Neuronal stem cell (in vitro differentiated cells): Measurements from ENCODE around the gene ZNF844.

Experiments used
- DNase-seq: peaks from one replicate; pipeline ENCODE4 v3.0.0-alpha.2; 2013; ENCODE audit warnings: low spot score
- H2AFZ ChIP-seq: one replicate; pipeline ENCODE4 v1.6.1; 2013; ENCODE audit warnings: mild to moderate bottlenecking, low read length, inconsistent platforms
- H2AK5ac ChIP-seq: 2 replicates; pipeline ENCODE4 v1.6.1; 2013; ENCODE audit warnings: low read depth, mild to moderate bottlenecking, inconsistent platforms, low read length, moderate library complexity, mixed read lengths
- H2BK120ac ChIP-seq: 2 replicates; pipeline ENCODE4 v1.6.1; 2013; ENCODE audit warnings: low read depth, mild to moderate bottlenecking, inconsistent platforms, low read length, moderate library complexity, mixed read lengths
- H2BK12ac ChIP-seq: one replicate; pipeline ENCODE4 v1.6.1; 2013; ENCODE audit warnings: low read length, inconsistent platforms
- H2BK15ac ChIP-seq: 2 replicates; pipeline ENCODE4 v1.6.1; 2013; ENCODE audit warnings: mild to moderate bottlenecking, low read length, inconsistent platforms, mixed read lengths
- H2BK5ac ChIP-seq: one replicate; pipeline ENCODE4 v1.6.1; 2013; ENCODE audit warnings: inconsistent platforms, mild to moderate bottlenecking, low read length, moderate library complexity
- H3K14ac ChIP-seq: one replicate; pipeline ENCODE4 v1.6.1; 2013; ENCODE audit warnings: low read length, inconsistent platforms
- H3K18ac ChIP-seq: 2 replicates; pipeline ENCODE4 v1.6.1; 2013; ENCODE audit warnings: low read length, inconsistent platforms
- H3K23ac ChIP-seq: 2 replicates; pipeline ENCODE4 v1.6.1; 2013; ENCODE audit warnings: low read depth, mild to moderate bottlenecking, mixed read lengths, low read length, inconsistent platforms; ENCODE audit not compliant: poor library complexity
- H3K27ac ChIP-seq: replicated peaks from 3 replicates; pipeline ENCODE4 v1.5.1; 2013; ENCODE audit warnings: low read length, inconsistent platforms
- H3K27me3 ChIP-seq, 3 experiments: 2 replicates each; pipeline ENCODE4 v1.6.1; 2013; ENCODE audit warnings: low read length in 3 of 3, mild to moderate bottlenecking in 2 of 3, inconsistent platforms in 1 of 3, low read depth in 1 of 3, mixed read lengths in 1 of 3, moderate library complexity in 1 of 3; ENCODE audit not compliant: control insufficient read depth in 3 of 3, insufficient read depth in 3 of 3
- H3K36me3 ChIP-seq, 2 donors: replicated peaks in 1 of 2; 2 replicates each; pipeline ENCODE4 v1.6.1; 2013; ENCODE audit warnings: low read length in 2 of 2; ENCODE audit not compliant: control insufficient read depth in 2 of 2, insufficient read depth in 2 of 2
- H3K4ac ChIP-seq: 2 replicates; pipeline ENCODE4 v1.6.1; 2013; ENCODE audit warnings: inconsistent platforms, mild to moderate bottlenecking, low read length, moderate library complexity
- H3K4me1 ChIP-seq, 2 donors: 1 replicate in 1 of 2; 2 replicates in 1 of 2; pipeline ENCODE4 v1.6.1; 2013; ENCODE audit warnings: low read length in 2 of 2, low read depth in 1 of 2; ENCODE audit not compliant: control insufficient read depth in 2 of 2, insufficient read depth in 1 of 2
- H3K4me2 ChIP-seq: one replicate; pipeline ENCODE4 v1.6.1; 2013; ENCODE audit warnings: mild to moderate bottlenecking, low read length, inconsistent platforms; ENCODE audit not compliant: insufficient read depth, poor library complexity, severe bottlenecking
- H3K4me3 ChIP-seq, 2 donors: 2 replicates each; pipeline ENCODE4 v1.5.1; 2013; ENCODE audit warnings: low read length in 2 of 2, mild to moderate bottlenecking in 2 of 2, inconsistent platforms in 1 of 2, moderate library complexity in 1 of 2
- H3K79me1 ChIP-seq: one replicate; pipeline ENCODE4 v1.6.1; 2013; ENCODE audit warnings: low read depth, mild to moderate bottlenecking, inconsistent platforms, low read length, moderate library complexity
- H3K9ac ChIP-seq: one replicate; pipeline ENCODE4 v1.6.1; 2013; ENCODE audit warnings: mild to moderate bottlenecking, low read depth, low read length, inconsistent platforms; ENCODE audit not compliant: poor library complexity
- H3K9me3 ChIP-seq, 2 donors: replicated peaks in 1 of 2; 2 replicates each; pipeline versions ENCODE3 to v1.6.1; 2013; ENCODE audit warnings: low read length in 2 of 2, mild to moderate bottlenecking in 2 of 2, inconsistent platforms in 1 of 2, low read depth in 1 of 2, mixed read lengths in 1 of 2, moderate library complexity in 1 of 2; ENCODE audit not compliant: control insufficient read depth in 2 of 2, insufficient read depth in 1 of 2
- H4K8ac ChIP-seq: one replicate; pipeline ENCODE4 v1.6.1; 2013; ENCODE audit warnings: low read depth, mild to moderate bottlenecking, inconsistent platforms, low read length, moderate library complexity
- H4K91ac ChIP-seq: one replicate; pipeline ENCODE4 v1.6.1; 2013; ENCODE audit warnings: low read length, low read depth, mild to moderate bottlenecking, inconsistent platforms; ENCODE audit not compliant: poor library complexity
- WGBS, 2 donors: extraction: QIAGEN DNeasy Blood & Tissue Kit; methylation state at CpG; one replicate each; pipeline ENCODE4 v1.1.7; 2013; ENCODE audit warnings: missing lambda C conversion rate in 2 of 2, mixed read lengths in 1 of 2; ENCODE audit not compliant: insufficient read length in 2 of 2, insufficient replicate concordance in 1 of 2; ENCODE audit errors: extremely low coverage in 2 of 2; 5-methylcytosine and 5-hydroxymethylcytosine counted together

Gene ZNF844

DNA sequence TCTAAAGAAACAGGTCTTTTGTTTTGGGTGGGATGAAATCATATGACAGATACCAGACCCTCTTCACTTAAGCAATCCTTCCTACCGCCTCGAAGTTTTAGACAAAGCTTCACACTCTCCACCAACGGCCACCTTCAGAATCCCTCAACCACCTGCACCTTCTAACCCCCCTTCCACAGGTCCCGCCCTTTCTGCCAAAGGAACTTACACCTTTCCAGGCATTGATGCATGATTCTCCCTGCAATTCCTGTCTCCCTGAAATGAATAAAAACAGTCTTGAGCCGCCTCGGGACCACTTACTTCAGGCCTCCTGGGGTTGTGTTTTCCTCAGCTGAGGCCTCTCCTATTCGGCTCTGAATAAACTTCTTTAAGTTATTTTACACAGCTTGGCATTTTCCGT lies 29.9 kb upstream of the ZNF844 start:
- Histone ChIP-seq H3K4me1 (peaks cover 3 to 5% of the 10 kb centered on the region in 2 donors), H4K91ac (no peak overlapping the region), H3K9ac (no peak overlapping the region), H4K8ac (no peak overlapping the region), H2BK5ac (no peak overlapping the region), H3K4me2 (no peak overlapping the region), H3K36me3 (peaks cover 0 to 43% of the 10 kb centered on the region in 2 donors), H2AFZ (no peak overlapping the region), H3K9me3 (peaks cover 0 to 54% of the 10 kb centered on the region in 2 donors), H3K23ac (no peak overlapping the region), H3K4ac (no peak overlapping the region), H3K4me3 (peak overlapping the region in 1 of 2 donors; percentile 70), H2BK120ac (no peak overlapping the region), H3K18ac (no peak overlapping the region), H2BK15ac (no peak overlapping the region), H3K27me3 (no peaks in the 10 kb centered on the region), H2AK5ac (no peak overlapping the region), H2BK12ac (no peak overlapping the region), H3K79me1 (no peaks in the 10 kb centered on the region), H3K27ac (no peak overlapping the region), H3K14ac (no peak overlapping the region)
- DNase-seq, result no peak
- no CpG with 5 or more reads among the region's 8 CpGs for WGBS, 2 donors

GRCh38 chr19:12035220-12036172 lies 29.0 kb upstream of the ZNF844 start, which contains the start of gene ZNF433:
Gene ZNF433, minus strand, starts transcription at chr19:12035679. Its CDS starts 140 bp downstream, at chr19:12035539.
- Histone ChIP-seq H3K9me3 (peaks cover 0 to 47% of the 10 kb centered on the region in 2 donors), H2AK5ac (no peak within 1 kb of the TSS), H3K9ac (peak within 1 kb of the TSS; percentile 91), H3K27ac (peak within 1 kb of the TSS; percentile 52), H4K91ac (no peak within 1 kb of the TSS), H3K4me2 (peak within 1 kb of the TSS; percentile 93), H2BK5ac (peak within 1 kb of the TSS; percentile 78), H3K18ac (peak within 1 kb of the TSS; percentile 97), H3K27me3 (no peaks in the 10 kb centered on the region), H3K23ac (peak within 1 kb of the TSS; percentile 94), H4K8ac (no peak within 1 kb of the TSS), H3K36me3 (peaks cover 0 to 34% of the 10 kb centered on the region in 2 donors), H3K4me3 (peak within 1 kb of the TSS; percentile 70 to 90), H3K4ac (no peak within 1 kb of the TSS), H3K14ac (peak within 1 kb of the TSS; percentile 64), H3K4me1 (peaks cover 3 to 5% of the 10 kb centered on the region in 2 donors), H2BK120ac (no peak within 1 kb of the TSS), H2BK15ac (peak within 1 kb of the TSS; percentile 59), H2AFZ (peak within 1 kb of the TSS; percentile 88), H3K79me1 (no peaks in the 10 kb centered on the region), H2BK12ac (no peak within 1 kb of the TSS)
- peak; percentile 86 for DNase-seq
- WGBS, 2 donors, result no CpG with 5 or more reads among the region's 68 CpGs

DNA sequence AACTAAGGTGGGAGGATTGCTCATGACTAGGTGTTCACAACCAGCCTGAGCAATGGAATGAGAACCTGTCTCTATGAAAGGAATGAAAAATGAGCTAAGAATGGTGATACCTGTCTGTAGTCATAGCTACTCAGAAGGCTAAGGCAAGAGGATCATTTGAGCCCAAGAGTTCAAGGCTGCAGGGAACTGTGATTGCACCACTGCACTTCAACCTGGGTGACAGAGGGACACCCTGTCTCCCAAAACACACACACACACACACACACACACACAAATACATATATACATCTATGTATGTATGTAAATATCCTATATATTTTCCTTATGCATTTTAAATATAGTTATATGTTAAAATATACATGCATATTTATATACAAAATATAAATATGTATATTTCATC lies 21.6 kb upstream of the ZNF844 start:
- H4K91ac ChIP-seq, result no peak overlapping the region
- H3K79me1 ChIP-seq, result no peaks in the 10 kb centered on the region
- no peak overlapping the region for H3K9ac ChIP-seq
- no peak overlapping the region for H4K8ac ChIP-seq
- H3K18ac ChIP-seq, result no peak overlapping the region
- H3K4me2 ChIP-seq, result no peak overlapping the region
- H3K9me3 ChIP-seq, result peaks cover 26 to 79% of the 10 kb centered on the region in 2 donors
- no peak overlapping the region for H2BK12ac ChIP-seq
- H2AK5ac ChIP-seq, result no peak overlapping the region
- H3K14ac ChIP-seq, result no peak overlapping the region
- H3K23ac ChIP-seq, result no peak overlapping the region
- no peak overlapping the region for H3K4me3 ChIP-seq
- H3K27me3 ChIP-seq, result no peaks in the 10 kb centered on the region
- H2BK5ac ChIP-seq, result no peak overlapping the region
- H2BK120ac ChIP-seq, result no peak overlapping the region
- no peak for DNase-seq
- no peak overlapping the region for H3K27ac ChIP-seq
- H3K4ac ChIP-seq, result no peak overlapping the region
- no peaks in the 10 kb centered on the region for H3K4me1 ChIP-seq
- H3K36me3 ChIP-seq, result peaks cover 16 to 53% of the 10 kb centered on the region in 2 donors
- H2BK15ac ChIP-seq, result no peak overlapping the region
- no peak overlapping the region for H2AFZ ChIP-seq

GRCh38 chr19:12043752-12044422 lies 20.6 kb upstream of the ZNF844 start:
- H3K18ac ChIP-seq, result no peak overlapping the region
- no peak overlapping the region for H3K27ac ChIP-seq
- H3K4me1 ChIP-seq, result no peaks in the 10 kb centered on the region
- H3K4me2 ChIP-seq, result no peak overlapping the region
- H4K91ac ChIP-seq, result no peak overlapping the region
- no peak overlapping the region for H2BK12ac ChIP-seq
- no peak overlapping the region for H2BK15ac ChIP-seq
- H4K8ac ChIP-seq, result no peak overlapping the region
- H3K36me3 ChIP-seq, result peaks cover 16 to 50% of the 10 kb centered on the region in 2 donors
- no peak overlapping the region for H2AK5ac ChIP-seq
- H2AFZ ChIP-seq, result no peak overlapping the region
- H3K4ac ChIP-seq, result no peak overlapping the region
- no CpG with 5 or more reads among the region's 5 CpGs for WGBS, 2 donors
- no peak overlapping the region for H3K23ac ChIP-seq
- no peak overlapping the region for H2BK120ac ChIP-seq
- no peak for DNase-seq
- peaks cover 26 to 76% of the 10 kb centered on the region in 2 donors for H3K9me3 ChIP-seq
- H3K14ac ChIP-seq, result no peak overlapping the region
- H3K4me3 ChIP-seq, result no peak overlapping the region
- H3K27me3 ChIP-seq, result no peaks in the 10 kb centered on the region
- no peaks in the 10 kb centered on the region for H3K79me1 ChIP-seq
- no peak overlapping the region for H3K9ac ChIP-seq
- H2BK5ac ChIP-seq, result no peak overlapping the region
